ENCODE results near the gene CDK6. TPM values are rescaled to one million over a fixed set of nuclear protein-coding genes. Genes with fewer than 3 reads are reported as not detected.
A peak's percentile ranks its signal among the peaks of the same experiment; 100 is the strongest.

Gene CDK6
- total and polyA plus RNA-seq, 9 of the 15 experiments (the other 6 are each of a cell fraction or from before 2014, with no cell fraction given), result 7.6 to 109 (median 44.4) TPM

DNA sequence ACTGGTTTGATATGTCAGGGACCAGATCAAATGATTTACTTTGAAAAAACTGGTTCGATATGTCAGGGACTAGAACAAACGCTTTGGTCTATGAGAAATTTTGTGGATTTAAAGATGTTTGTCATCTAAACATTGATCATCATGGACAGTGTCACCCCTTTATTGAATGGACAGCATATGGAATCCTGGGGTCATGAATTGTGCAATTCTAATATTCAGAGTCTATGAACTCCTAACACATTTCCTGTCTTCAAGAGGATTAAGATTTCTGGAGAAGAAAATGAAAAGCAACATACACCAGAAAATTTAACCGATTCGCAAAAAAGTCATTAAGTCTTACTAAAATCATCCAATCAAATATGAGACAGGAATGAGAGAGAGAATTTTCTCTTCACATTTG, 139.8 kb downstream of the CDK6 start (continued):
- TF ChIP-seq, protein P1, sequence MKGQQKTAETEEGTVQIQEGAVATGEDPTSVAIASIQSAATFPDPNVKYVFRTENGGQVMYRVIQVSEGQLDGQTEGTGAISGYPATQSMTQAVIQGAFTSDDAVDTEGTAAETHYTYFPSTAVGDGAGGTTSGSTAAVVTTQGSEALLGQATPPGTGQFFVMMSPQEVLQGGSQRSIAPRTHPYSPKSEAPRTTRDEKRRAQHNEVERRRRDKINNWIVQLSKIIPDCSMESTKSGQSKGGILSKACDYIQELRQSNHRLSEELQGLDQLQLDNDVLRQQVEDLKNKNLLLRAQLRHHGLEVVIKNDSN (CRISPR knock-in tag; IDR thresholded peaks at IDR 0.05), result no peak

GRCh38 chr7:92695308-92696261, 140.8 kb downstream of the CDK6 start:
- FAIRE-seq, result peak; percentile 40
- intact Hi-C loops (cut with micrococcal nuclease), result loop anchor here (2.0 kb wide), 1 partner anchor 185 kb away; no protein-coding TSS in a partner anchor
- DNase-seq (ENCODE audit: extremely low read depth in 1 of 4, low spot score in 3 of 4), result peak in 2 of 4 experiments; percentile 14 to 19
- Histone ChIP-seq H3K4me1 (replicated peaks in 1 of 2; ENCODE audit: control insufficient read depth in 2 of 2, insufficient read depth in 2 of 2, low read length in 2 of 2) (peaks cover 7 to 11% of the 10 kb centered on the region in 2 experiments; a peak in 3 of 5 replicates), H4K20me1 (replicated peaks; ENCODE audit: control insufficient read depth, insufficient read depth, low read length) (peaks cover 9% of the 10 kb centered on the region; the same call in 1 of the 2 replicates), H3K9ac (ENCODE audit: insufficient read depth in 1 of 2, low read depth in 2 of 2, low read length in 2 of 2) (peak overlapping the region in 1 of 2 experiments; percentile 18; a peak in 1 of 4 replicates), H3K27me3 (ENCODE audit: control insufficient read depth in 2 of 2, insufficient read depth in 2 of 2, low read length in 2 of 2) (no peaks in the 10 kb centered on the region), H3K36me3 (ENCODE audit: control insufficient read depth, insufficient read depth, low read length) (peaks cover 3% of the 10 kb centered on the region; the same call in 2 of the 3 replicates), H3K79me2 (ENCODE audit: control insufficient read depth, insufficient read depth, low read length) (no peaks in the 10 kb centered on the region; the same call in 2 of the 3 replicates), H3K27ac (ENCODE audit: extremely low read depth, low read depth, low read length) (0 out of 3 replicates have a peak overlapping the region, but pooled peaks have one; percentile 7), H3K4me3 (no peak overlapping the region), H3K4me2 (ENCODE audit: insufficient read depth, low read length) (peak overlapping the region; percentile 44), H3K9me3 (replicated peaks; ENCODE audit: control insufficient read depth, insufficient read depth, low read depth, low read length) (no peaks in the 10 kb centered on the region), H3K9me1 (ENCODE audit: control insufficient read depth, insufficient read depth, low read length) (no peaks in the 10 kb centered on the region), H2AFZ (ENCODE audit: low read depth, low read length) (no peak overlapping the region)
- in situ Hi-C loops (cut with MboI), result loop anchor here (10.0 kb wide), 1 partner anchor 359 kb away; no protein-coding TSS in a partner anchor
- ChIA-PET CTCF (ENCODE audit: low intra/inter-chr PET ratio) (no interaction called here), POLR2A (interaction anchor here (0.9 to 1.1 kb wide), 2 partner anchors 15 to 30 kb away, joined by 3 read pairs; no protein-coding TSS in a partner anchor)
- 0 out of 2 replicates have a peak, but pooled peaks have one; percentile 27 for TF ChIP-seq ESRRA (IDR thresholded peaks at IDR 0.05; ENCODE audit: borderline replicate concordance, low read depth)
- peak; percentile 38; the same call in 1 of the 2 replicates for TF ChIP-seq SMARCA4 (IDR thresholded peaks at IDR 0.05)
- TF ChIP-seq DPF2 (IDR thresholded peaks at IDR 0.05), result peak; percentile 25; the same call in 1 of the 2 replicates
- TF ChIP-seq CBFA2T3 (IDR thresholded peaks at IDR 0.05), result peak; percentile 39; the same call in 1 of the 2 replicates
- TF ChIP-seq NFIC (IDR thresholded peaks at IDR 0.05), result 0 out of 2 replicates have a peak, but pooled peaks have one; percentile 10
- TF ChIP-seq RBBP5 (IDR thresholded peaks at IDR 0.05; ENCODE audit: borderline replicate concordance, insufficient read depth, low read length, poor library complexity, severe bottlenecking), result no peak
- TF ChIP-seq, protein P2, sequence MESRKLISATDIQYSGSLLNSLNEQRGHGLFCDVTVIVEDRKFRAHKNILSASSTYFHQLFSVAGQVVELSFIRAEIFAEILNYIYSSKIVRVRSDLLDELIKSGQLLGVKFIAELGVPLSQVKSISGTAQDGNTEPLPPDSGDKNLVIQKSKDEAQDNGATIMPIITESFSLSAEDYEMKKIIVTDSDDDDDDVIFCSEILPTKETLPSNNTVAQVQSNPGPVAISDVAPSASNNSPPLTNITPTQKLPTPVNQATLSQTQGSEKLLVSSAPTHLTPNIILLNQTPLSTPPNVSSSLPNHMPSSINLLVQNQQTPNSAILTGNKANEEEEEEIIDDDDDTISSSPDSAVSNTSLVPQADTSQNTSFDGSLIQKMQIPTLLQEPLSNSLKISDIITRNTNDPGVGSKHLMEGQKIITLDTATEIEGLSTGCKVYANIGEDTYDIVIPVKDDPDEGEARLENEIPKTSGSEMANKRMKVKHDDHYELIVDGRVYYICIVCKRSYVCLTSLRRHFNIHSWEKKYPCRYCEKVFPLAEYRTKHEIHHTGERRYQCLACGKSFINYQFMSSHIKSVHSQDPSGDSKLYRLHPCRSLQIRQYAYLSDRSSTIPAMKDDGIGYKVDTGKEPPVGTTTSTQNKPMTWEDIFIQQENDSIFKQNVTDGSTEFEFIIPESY (CRISPR knock-in tag; IDR thresholded peaks at IDR 0.05), result peak; percentile 71
- TF ChIP-seq TEAD4 (IDR thresholded peaks at IDR 0.05; ENCODE audit: low read length), result peak; percentile 10; the same call in 1 of the 2 replicates
- TF ChIP-seq TEAD4 (CRISPR knock-in tag; IDR thresholded peaks at IDR 0.05; ENCODE audit: borderline replicate concordance), result no peak
- no peak for TF ChIP-seq ZNF175 (CRISPR knock-in tag; IDR thresholded peaks at IDR 0.05; ENCODE audit: low read depth)
- no peak for TF ChIP-seq IFI16 (CRISPR knock-in tag; IDR thresholded peaks at IDR 0.05)
- TF ChIP-seq RCOR1 (IDR thresholded peaks at IDR 0.05; ENCODE audit: borderline replicate concordance in 1 of 2, low read depth in 2 of 2, low read length in 2 of 2), result 0 out of 4 replicates have a peak, but pooled peaks of 1 of the 2 experiments have one; percentile 21
- no TSS peak for BruUV-seq (replicated peaks)
- 50% methylated on average over 15 of the region's 15 CpGs for WGBS (ENCODE audit: insufficient coverage, low coverage, missing lambda C conversion rate)
- ATAC-seq, result peak; percentile 63

Measured in K562 (cell line).